ENCODE data around the gene GNB1L. TPM values are rescaled to one million over a fixed set of nuclear protein-coding genes. Genes with fewer than 3 reads are reported as not detected.
"Not testable (repeated sequence)": the region's sequence is repeated elsewhere in the genome, so short reads cannot be mapped to it uniquely, and the experiment has no call there.

Gene GNB1L
- total RNA-seq, 1 donor from 2014 or later = 6.1 TPM

GRCh38 chr22:19840059-19840458, 14.6 kb downstream of the GNB1L start:
- Mint-ChIP-seq H3K4me3 (ENCODE audit: unreplicated experiment) (no peak overlapping the region), H3K27me3 (ENCODE audit: unreplicated experiment) (no peaks in the 10 kb centered on the region), H3K36me3 (ENCODE audit: unreplicated experiment) (peaks cover 2% of the 10 kb centered on the region), H3K9me3 (ENCODE audit: unreplicated experiment) (no peaks in the 10 kb centered on the region), H3K4me1 (ENCODE audit: unreplicated experiment) (peaks cover 44% of the 10 kb centered on the region), H3K27ac (ENCODE audit: unreplicated experiment) (no peak overlapping the region)
- no peak for DNase-seq (ENCODE audit: extremely low spot score, unreplicated experiment)
- TF ChIP-seq, protein P1, sequence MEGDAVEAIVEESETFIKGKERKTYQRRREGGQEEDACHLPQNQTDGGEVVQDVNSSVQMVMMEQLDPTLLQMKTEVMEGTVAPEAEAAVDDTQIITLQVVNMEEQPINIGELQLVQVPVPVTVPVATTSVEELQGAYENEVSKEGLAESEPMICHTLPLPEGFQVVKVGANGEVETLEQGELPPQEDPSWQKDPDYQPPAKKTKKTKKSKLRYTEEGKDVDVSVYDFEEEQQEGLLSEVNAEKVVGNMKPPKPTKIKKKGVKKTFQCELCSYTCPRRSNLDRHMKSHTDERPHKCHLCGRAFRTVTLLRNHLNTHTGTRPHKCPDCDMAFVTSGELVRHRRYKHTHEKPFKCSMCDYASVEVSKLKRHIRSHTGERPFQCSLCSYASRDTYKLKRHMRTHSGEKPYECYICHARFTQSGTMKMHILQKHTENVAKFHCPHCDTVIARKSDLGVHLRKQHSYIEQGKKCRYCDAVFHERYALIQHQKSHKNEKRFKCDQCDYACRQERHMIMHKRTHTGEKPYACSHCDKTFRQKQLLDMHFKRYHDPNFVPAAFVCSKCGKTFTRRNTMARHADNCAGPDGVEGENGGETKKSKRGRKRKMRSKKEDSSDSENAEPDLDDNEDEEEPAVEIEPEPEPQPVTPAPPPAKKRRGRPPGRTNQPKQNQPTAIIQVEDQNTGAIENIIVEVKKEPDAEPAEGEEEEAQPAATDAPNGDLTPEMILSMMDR (IDR thresholded peaks at IDR 0.05) = no peak

GRCh38 chr22:19837915-19838314, 16.8 kb downstream of the GNB1L start:
- H3K27me3 Mint-ChIP-seq (ENCODE audit: unreplicated experiment) = no peaks in the 10 kb centered on the region
- DNase-seq (ENCODE audit: extremely low spot score, unreplicated experiment) = no peak
- H3K27ac Mint-ChIP-seq (ENCODE audit: unreplicated experiment) = no peak overlapping the region
- peaks cover 22% of the 10 kb centered on the region for H3K4me1 Mint-ChIP-seq (ENCODE audit: unreplicated experiment)
- H3K9me3 Mint-ChIP-seq (ENCODE audit: unreplicated experiment) = no peaks in the 10 kb centered on the region
- TF ChIP-seq, protein P1 (IDR thresholded peaks at IDR 0.05) = no peak
- H3K4me3 Mint-ChIP-seq (ENCODE audit: unreplicated experiment) = no peak overlapping the region
- H3K36me3 Mint-ChIP-seq (ENCODE audit: unreplicated experiment) = peaks cover 2% of the 10 kb centered on the region

DNA sequence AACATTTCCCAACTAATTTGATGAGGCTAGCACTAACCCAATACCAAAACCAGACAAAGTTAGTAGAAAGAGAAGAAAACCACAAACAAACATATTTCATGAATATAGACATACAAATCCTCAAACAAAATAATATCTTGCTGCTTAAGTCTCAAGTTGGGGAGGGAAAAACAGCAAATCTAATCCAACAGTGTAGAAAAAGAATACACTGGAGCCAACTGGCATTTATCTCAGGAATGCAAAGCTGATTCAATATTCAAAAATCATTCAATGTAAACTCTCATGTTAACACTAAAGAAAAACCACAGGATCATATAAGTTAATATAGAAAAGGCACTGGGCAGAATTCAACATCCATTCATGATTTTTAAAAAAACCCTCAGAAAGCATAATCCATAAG, 18.2 kb downstream of the GNB1L start:
- no peak for DNase-seq (ENCODE audit: extremely low spot score, unreplicated experiment)
- Mint-ChIP-seq H3K9me3 (ENCODE audit: unreplicated experiment) (no peaks in the 10 kb centered on the region), H3K27me3 (ENCODE audit: unreplicated experiment) (no peaks in the 10 kb centered on the region), H3K4me1 (ENCODE audit: unreplicated experiment) (peaks cover 13% of the 10 kb centered on the region), H3K36me3 (ENCODE audit: unreplicated experiment) (no peaks in the 10 kb centered on the region), H3K27ac (ENCODE audit: unreplicated experiment) (peak overlapping the region; percentile 24), H3K4me3 (ENCODE audit: unreplicated experiment) (no peak overlapping the region)
- TF ChIP-seq, protein P1 (IDR thresholded peaks at IDR 0.05) = no peak

DNA sequence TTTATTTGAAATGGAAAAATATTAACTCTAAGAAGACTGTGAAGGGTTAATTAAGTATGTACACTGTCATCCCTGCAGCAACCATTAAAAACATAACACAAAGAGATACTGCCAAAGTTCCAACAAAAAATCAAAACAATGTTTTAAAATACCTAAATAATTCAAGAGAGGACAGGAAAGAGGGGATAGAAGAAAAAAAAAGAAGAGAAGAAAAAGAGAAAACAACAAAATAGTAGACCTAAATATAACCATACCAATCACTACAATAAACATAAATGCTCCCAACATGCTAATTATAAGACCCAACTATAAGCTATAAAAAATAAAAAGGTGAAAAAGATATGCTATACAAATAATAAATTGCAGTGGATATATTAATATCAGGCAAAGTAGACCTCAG, 20.1 kb downstream of the GNB1L start:
- no peaks in the 10 kb centered on the region for H3K27me3 Mint-ChIP-seq (ENCODE audit: unreplicated experiment)
- no peak overlapping the region for H3K4me3 Mint-ChIP-seq (ENCODE audit: unreplicated experiment)
- DNase-seq (ENCODE audit: extremely low spot score, unreplicated experiment) = no peak
- H3K9me3 Mint-ChIP-seq (ENCODE audit: unreplicated experiment) = no peaks in the 10 kb centered on the region
- H3K4me1 Mint-ChIP-seq (ENCODE audit: unreplicated experiment) = peaks cover 11% of the 10 kb centered on the region
- TF ChIP-seq, protein P1 (IDR thresholded peaks at IDR 0.05) = no peak
- H3K27ac Mint-ChIP-seq (ENCODE audit: unreplicated experiment) = no peak overlapping the region
- no peaks in the 10 kb centered on the region for H3K36me3 Mint-ChIP-seq (ENCODE audit: unreplicated experiment)

DNA sequence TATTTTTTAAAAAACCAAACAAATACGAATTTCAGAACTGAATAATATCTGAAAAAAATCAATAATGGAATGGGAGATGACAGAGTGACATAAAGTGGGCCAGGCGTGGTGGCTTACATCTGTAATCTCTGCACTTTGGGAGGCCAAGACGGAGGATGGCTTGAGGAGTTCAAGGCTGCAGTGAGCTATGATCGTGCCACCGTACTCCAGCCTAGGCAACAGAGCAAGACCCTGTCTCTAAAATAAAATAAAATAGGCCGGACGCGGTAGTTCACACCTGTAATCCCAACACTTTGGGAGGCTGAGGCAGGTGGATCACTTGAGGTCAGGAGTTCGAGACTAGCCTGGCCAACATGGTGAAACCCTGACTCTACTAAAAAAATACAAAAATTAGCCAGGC, 21.3 kb downstream of the GNB1L start:
- peaks cover 11% of the 10 kb centered on the region for H3K4me1 Mint-ChIP-seq (ENCODE audit: unreplicated experiment)
- not testable (repeated sequence) for H3K27ac Mint-ChIP-seq (ENCODE audit: unreplicated experiment); H3K9me3 Mint-ChIP-seq (ENCODE audit: unreplicated experiment); H3K27me3 Mint-ChIP-seq (ENCODE audit: unreplicated experiment); H3K4me3 Mint-ChIP-seq (ENCODE audit: unreplicated experiment); DNase-seq (ENCODE audit: extremely low spot score, unreplicated experiment); H3K36me3 Mint-ChIP-seq (ENCODE audit: unreplicated experiment)
